ENCODE data around the gene BRPF1. TPM values are rescaled to one million over a fixed set of nuclear protein-coding genes. Genes with fewer than 3 reads are reported as not detected.

Gene BRPF1, protein sequence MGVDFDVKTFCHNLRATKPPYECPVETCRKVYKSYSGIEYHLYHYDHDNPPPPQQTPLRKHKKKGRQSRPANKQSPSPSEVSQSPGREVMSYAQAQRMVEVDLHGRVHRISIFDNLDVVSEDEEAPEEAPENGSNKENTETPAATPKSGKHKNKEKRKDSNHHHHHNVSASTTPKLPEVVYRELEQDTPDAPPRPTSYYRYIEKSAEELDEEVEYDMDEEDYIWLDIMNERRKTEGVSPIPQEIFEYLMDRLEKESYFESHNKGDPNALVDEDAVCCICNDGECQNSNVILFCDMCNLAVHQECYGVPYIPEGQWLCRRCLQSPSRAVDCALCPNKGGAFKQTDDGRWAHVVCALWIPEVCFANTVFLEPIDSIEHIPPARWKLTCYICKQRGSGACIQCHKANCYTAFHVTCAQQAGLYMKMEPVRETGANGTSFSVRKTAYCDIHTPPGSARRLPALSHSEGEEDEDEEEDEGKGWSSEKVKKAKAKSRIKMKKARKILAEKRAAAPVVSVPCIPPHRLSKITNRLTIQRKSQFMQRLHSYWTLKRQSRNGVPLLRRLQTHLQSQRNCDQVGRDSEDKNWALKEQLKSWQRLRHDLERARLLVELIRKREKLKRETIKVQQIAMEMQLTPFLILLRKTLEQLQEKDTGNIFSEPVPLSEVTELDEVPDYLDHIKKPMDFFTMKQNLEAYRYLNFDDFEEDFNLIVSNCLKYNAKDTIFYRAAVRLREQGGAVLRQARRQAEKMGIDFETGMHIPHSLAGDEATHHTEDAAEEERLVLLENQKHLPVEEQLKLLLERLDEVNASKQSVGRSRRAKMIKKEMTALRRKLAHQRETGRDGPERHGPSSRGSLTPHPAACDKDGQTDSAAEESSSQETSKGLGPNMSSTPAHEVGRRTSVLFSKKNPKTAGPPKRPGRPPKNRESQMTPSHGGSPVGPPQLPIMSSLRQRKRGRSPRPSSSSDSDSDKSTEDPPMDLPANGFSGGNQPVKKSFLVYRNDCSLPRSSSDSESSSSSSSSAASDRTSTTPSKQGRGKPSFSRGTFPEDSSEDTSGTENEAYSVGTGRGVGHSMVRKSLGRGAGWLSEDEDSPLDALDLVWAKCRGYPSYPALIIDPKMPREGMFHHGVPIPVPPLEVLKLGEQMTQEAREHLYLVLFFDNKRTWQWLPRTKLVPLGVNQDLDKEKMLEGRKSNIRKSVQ (N-terminal part only)
- polyA plus RNA-seq = 1 to 10 TPM; 6.1 to 8.9 TPM

DNA sequence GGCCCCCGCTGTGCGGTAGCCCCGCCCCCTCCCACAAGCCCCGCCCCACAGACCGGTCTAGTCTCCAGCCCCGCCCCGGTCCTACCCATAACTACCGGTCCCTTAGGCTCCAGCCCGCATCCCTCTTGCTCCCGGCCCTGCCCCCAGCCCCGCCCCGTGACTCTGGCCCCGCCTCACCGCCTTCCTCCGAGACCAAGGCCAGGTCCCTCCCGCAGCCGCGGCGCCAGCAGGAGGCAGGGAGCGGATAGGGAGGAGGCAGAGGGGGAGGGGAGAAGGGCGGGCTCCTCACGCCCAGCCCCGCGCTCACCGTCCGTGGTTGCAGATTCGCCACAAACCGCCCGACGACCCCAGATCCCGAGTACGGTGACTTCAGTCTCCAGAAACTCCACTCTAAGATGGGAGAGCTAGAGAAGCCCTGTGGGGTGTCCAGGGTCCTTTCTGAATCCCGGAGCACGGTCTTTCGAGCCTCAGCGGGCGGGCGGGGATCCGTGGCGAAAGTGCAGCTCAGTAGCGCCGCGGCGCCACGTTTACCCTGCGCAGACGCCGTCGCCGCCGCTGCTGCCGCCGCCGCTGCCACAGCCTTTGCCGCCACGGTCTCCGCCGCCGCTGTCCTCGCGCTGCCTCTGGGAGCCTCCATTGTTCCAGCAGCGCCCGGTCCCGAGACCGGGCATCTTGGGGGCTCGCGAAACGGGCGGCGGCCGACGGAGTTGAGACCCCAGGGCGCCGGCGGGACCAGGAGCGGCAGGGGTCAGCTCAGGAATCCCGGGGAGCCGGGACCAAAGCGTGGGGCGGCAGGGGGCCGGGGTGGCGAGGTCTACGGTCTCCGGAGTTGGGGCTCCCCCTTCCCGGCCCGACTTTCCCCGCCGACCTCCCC lies at the start of gene BRPF1:
Gene BRPF1, plus strand, starts transcription at position 530 of the 874 bp plus-strand sequence. CDS start 2,406 bp downstream, outside the sequence.
- 0 to 1% methylated on average over 83 to 88 of the region's 88 CpGs for WGBS, 2 donors
- Histone ChIP-seq H3K9me3 (ENCODE audit: control insufficient read depth in 2 of 2, insufficient read depth in 1 of 2, low read depth in 1 of 2, low read length in 1 of 2) (no peaks in the 10 kb centered on the region), H3K27ac (ENCODE audit: low read depth in 2 of 2, low read length in 1 of 2) (peak within 1 kb of the TSS; percentile 95 to 98), H3K4me3 (ENCODE audit: low read depth in 1 of 2, low read length in 2 of 2) (peak within 1 kb of the TSS; percentile 93 to 96), H3K4me1 (ENCODE audit: control insufficient read depth in 2 of 2, insufficient read depth in 2 of 2, low read length in 1 of 2) (peaks cover 0 to 13% of the 10 kb centered on the region in 2 donors), H3K27me3 (ENCODE audit: control insufficient read depth in 1 of 2, insufficient read depth in 2 of 2, low read length in 2 of 2) (no peaks in the 10 kb centered on the region), H3K36me3 (ENCODE audit: control insufficient read depth in 2 of 2, insufficient read depth in 2 of 2, low read length in 1 of 2) (peaks cover 4 to 5% of the 10 kb centered on the region in 2 donors)

DNA sequence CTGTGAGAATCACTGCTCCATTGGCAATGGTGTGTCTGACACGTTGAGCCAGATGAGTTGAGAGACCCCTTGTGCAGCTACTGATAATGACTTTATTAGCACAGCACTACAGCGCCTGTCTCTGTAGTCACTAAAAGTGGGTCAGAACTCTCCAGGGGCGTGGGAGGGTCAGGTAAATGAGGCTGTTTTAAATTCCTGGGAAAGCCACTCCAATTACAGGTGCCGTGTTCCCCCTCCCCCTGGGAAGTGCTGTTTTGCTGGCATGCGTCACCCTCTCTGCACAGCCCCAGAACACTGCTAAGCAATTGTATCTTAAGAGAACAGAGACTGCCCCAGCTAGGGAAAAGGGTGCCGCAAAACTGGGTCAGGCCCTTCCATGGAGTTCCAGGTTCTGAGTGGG lies 49.4 kb upstream of the BRPF1 start:
- WGBS, 2 donors = 78 to 93% methylated on average over 6 of the region's 6 CpGs
- H3K9me3 ChIP-seq (ENCODE audit: control insufficient read depth in 2 of 2, insufficient read depth in 1 of 2, low read depth in 1 of 2, low read length in 1 of 2) = no peaks in the 10 kb centered on the region

DNA sequence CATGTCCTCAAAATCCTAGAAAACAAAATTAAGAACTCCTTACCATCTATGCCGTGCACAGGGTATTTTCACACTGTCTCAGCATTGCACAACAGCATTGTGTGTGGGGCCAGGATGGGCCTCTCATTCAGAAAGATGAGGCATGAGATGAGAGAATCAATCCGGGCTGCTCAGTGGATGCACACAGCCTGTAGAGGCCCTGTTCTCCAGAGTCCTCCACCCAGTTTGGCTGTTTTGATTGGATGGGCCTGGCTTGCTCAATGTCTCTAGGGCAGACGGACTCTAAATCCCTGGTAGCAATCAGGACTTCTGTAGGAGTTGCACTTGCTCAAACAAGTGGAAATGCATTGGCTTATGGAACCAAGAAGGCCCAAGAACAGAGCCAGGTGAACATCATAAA lies 48.1 kb upstream of the BRPF1 start:
- Histone ChIP-seq H3K27me3 (ENCODE audit: control insufficient read depth in 1 of 2, insufficient read depth in 2 of 2, low read length in 2 of 2) (no peaks in the 10 kb centered on the region), H3K36me3 (ENCODE audit: control insufficient read depth in 2 of 2, insufficient read depth in 2 of 2, low read length in 1 of 2) (peaks cover 67 to 74% of the 10 kb centered on the region in 2 donors), H3K4me3 (ENCODE audit: low read depth in 1 of 2, low read length in 2 of 2) (no peak overlapping the region), H3K9me3 (ENCODE audit: control insufficient read depth in 2 of 2, insufficient read depth in 1 of 2, low read depth in 1 of 2, low read length in 1 of 2) (no peaks in the 10 kb centered on the region), H3K4me1 (ENCODE audit: control insufficient read depth in 2 of 2, insufficient read depth in 2 of 2, low read length in 1 of 2) (no peaks in the 10 kb centered on the region), H3K27ac (ENCODE audit: low read depth in 2 of 2, low read length in 1 of 2) (no peak overlapping the region)
- WGBS, 2 donors = 91 to 95% methylated on average over 3 of the region's 3 CpGs

More for the DNA sequence above, 49.4 kb upstream of the BRPF1 start:
- Histone ChIP-seq H3K4me3 (ENCODE audit: low read depth in 1 of 2, low read length in 2 of 2) (no peak overlapping the region), H3K4me1 (ENCODE audit: control insufficient read depth in 2 of 2, insufficient read depth in 2 of 2, low read length in 1 of 2) (no peaks in the 10 kb centered on the region), H3K27me3 (ENCODE audit: control insufficient read depth in 1 of 2, insufficient read depth in 2 of 2, low read length in 2 of 2) (no peaks in the 10 kb centered on the region), H3K27ac (ENCODE audit: low read depth in 2 of 2, low read length in 1 of 2) (no peak overlapping the region), H3K36me3 (ENCODE audit: control insufficient read depth in 2 of 2, insufficient read depth in 2 of 2, low read length in 1 of 2) (peaks cover 62 to 72% of the 10 kb centered on the region in 2 donors)

DNA sequence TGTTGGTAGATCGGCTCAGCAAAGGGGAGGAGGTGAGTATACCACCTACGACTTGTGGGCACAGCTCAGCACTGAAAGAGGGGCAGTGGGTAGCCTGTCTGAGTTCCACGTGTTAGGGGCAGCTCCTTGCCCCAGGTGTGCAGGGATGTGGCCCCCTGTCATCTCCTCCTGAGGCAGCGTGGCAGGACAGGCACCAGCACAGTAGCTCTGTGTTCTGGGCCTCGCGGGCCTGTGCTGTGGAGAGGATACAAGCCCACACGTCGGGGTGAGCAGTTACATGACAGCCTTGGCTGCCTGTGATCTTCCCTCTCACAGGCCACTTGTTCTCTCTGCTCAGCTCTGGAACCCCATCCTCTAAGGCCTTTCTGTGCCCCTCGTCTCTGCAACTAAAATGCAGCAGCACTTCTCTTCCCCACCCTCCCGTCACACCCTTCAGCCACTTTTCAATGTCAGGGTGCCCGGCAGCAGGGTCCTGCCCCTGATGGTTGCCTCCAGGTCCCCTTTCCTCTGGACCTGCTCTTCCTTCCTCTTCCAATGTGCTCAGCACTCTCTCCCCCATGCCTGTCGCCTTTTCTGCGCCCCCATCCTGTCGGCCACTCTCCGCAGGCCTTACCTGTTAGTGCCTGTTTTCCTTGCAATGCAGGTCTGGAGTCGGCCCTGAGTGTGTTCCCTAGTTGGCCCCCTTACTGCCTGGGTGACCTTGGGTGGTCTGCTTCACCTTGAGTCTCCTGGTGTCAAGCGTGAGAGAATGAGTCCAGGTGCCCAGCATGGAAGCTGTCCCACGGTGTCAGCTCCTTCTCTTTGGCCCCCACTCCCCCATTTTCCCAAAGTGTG lies 46.1 kb upstream of the BRPF1 start:
- WGBS, 2 donors = 93 to 96% methylated on average over 18 of the region's 18 CpGs

DNA sequence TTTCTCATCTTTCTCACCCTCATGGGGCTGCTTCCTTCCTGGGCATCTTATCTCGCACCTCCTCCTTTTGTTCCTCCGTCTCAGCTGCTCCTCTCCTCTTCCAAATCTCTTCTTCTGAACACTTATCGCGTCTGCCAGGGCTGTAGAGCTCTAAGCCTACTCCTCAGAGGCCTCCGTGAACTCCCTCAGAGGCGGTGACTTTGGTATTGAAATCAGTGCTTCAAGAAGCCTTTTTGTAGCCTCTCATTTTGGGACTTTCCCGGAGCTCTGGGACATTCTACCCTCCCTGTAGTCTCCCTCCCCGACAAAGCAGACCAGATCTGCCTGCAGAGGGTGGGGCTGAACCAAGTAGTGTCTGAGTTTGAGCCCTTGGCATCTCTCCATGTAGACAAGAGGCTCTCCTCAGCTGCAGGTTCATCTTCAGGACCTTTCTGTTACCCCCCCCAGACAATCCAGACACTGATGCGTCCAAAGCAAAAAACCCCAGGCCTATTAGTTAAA lies 45.4 kb upstream of the BRPF1 start:
- Histone ChIP-seq H3K4me1 (ENCODE audit: control insufficient read depth in 2 of 2, insufficient read depth in 2 of 2, low read length in 1 of 2) (no peaks in the 10 kb centered on the region), H3K36me3 (ENCODE audit: control insufficient read depth in 2 of 2, insufficient read depth in 2 of 2, low read length in 1 of 2) (peaks cover 64 to 70% of the 10 kb centered on the region in 2 donors), H3K27ac (ENCODE audit: low read depth in 2 of 2, low read length in 1 of 2) (no peak overlapping the region), H3K9me3 (ENCODE audit: control insufficient read depth in 2 of 2, insufficient read depth in 1 of 2, low read depth in 1 of 2, low read length in 1 of 2) (no peaks in the 10 kb centered on the region), H3K4me3 (ENCODE audit: low read depth in 1 of 2, low read length in 2 of 2) (no peak overlapping the region), H3K27me3 (ENCODE audit: control insufficient read depth in 1 of 2, insufficient read depth in 2 of 2, low read length in 2 of 2) (no peaks in the 10 kb centered on the region)
- 92% methylated on average over 9 of the region's 9 CpGs for WGBS, 2 donors

More for the DNA sequence above, 46.1 kb upstream of the BRPF1 start:
- Histone ChIP-seq H3K27me3 (ENCODE audit: control insufficient read depth in 1 of 2, insufficient read depth in 2 of 2, low read length in 2 of 2) (no peaks in the 10 kb centered on the region), H3K9me3 (ENCODE audit: control insufficient read depth in 2 of 2, insufficient read depth in 1 of 2, low read depth in 1 of 2, low read length in 1 of 2) (no peaks in the 10 kb centered on the region), H3K27ac (ENCODE audit: low read depth in 2 of 2, low read length in 1 of 2) (no peak overlapping the region), H3K4me3 (ENCODE audit: low read depth in 1 of 2, low read length in 2 of 2) (no peak overlapping the region), H3K4me1 (ENCODE audit: control insufficient read depth in 2 of 2, insufficient read depth in 2 of 2, low read length in 1 of 2) (no peaks in the 10 kb centered on the region), H3K36me3 (ENCODE audit: control insufficient read depth in 2 of 2, insufficient read depth in 2 of 2, low read length in 1 of 2) (peaks cover 63 to 71% of the 10 kb centered on the region in 2 donors)

DNA sequence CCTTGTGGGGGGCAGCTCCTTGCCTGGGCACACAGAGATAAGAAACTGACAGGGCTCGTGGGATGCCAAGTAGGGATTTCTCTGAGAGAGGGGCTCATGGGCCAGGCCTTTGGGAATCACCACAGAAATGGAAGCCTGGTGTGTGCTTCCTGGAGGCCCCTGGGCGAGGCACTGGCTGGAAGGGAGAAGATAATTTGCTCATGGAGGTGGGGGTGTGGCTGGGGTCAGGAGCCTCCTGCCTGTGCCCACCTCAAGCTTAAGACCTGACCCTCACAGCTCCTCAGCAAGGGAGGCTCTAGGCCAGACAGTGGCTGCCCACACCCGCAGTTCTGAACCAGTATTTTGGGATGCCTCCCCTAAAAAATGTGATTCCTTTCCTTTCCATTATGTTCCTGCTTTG lies 44.8 kb upstream of the BRPF1 start:
- Histone ChIP-seq H3K27me3 (ENCODE audit: control insufficient read depth in 1 of 2, insufficient read depth in 2 of 2, low read length in 2 of 2) (no peaks in the 10 kb centered on the region), H3K4me3 (ENCODE audit: low read depth in 1 of 2, low read length in 2 of 2) (no peak overlapping the region), H3K9me3 (ENCODE audit: control insufficient read depth in 2 of 2, insufficient read depth in 1 of 2, low read depth in 1 of 2, low read length in 1 of 2) (no peaks in the 10 kb centered on the region), H3K36me3 (ENCODE audit: control insufficient read depth in 2 of 2, insufficient read depth in 2 of 2, low read length in 1 of 2) (peaks cover 59 to 73% of the 10 kb centered on the region in 2 donors), H3K27ac (ENCODE audit: low read depth in 2 of 2, low read length in 1 of 2) (no peak overlapping the region), H3K4me1 (ENCODE audit: control insufficient read depth in 2 of 2, insufficient read depth in 2 of 2, low read length in 1 of 2) (no peaks in the 10 kb centered on the region)
- 93 to 98% methylated on average over 3 of the region's 3 CpGs for WGBS, 2 donors

DNA sequence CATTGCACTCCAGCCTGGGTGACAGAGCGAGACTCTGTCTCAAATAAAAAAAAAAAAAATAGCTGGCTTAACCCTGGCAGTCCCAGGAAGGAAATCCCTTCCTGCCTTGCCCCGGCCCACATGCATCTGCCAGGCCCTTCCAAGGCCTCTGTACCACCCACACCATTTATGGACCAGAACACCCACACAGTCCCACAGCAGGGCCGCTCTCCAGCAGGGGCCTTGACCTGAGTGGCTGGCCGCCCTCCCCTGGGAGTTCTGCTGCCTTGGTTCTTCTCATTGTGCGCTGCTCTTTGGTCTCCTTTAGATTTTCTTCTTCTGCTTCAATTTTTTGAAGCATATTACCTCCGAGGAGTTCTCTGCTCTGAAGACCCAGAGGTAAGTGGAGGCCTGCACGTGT lies 44.0 kb upstream of the BRPF1 start:
- Histone ChIP-seq H3K36me3 (ENCODE audit: control insufficient read depth in 2 of 2, insufficient read depth in 2 of 2, low read length in 1 of 2) (peaks cover 60 to 73% of the 10 kb centered on the region in 2 donors), H3K4me3 (ENCODE audit: low read depth in 1 of 2, low read length in 2 of 2) (no peak overlapping the region), H3K9me3 (ENCODE audit: control insufficient read depth in 2 of 2, insufficient read depth in 1 of 2, low read depth in 1 of 2, low read length in 1 of 2) (no peaks in the 10 kb centered on the region), H3K27ac (ENCODE audit: low read depth in 2 of 2, low read length in 1 of 2) (no peak overlapping the region), H3K27me3 (ENCODE audit: control insufficient read depth in 1 of 2, insufficient read depth in 2 of 2, low read length in 2 of 2) (no peaks in the 10 kb centered on the region), H3K4me1 (ENCODE audit: control insufficient read depth in 2 of 2, insufficient read depth in 2 of 2, low read length in 1 of 2) (no peaks in the 10 kb centered on the region)
- WGBS, 2 donors = 90 to 95% methylated on average over 7 of the region's 7 CpGs

DNA sequence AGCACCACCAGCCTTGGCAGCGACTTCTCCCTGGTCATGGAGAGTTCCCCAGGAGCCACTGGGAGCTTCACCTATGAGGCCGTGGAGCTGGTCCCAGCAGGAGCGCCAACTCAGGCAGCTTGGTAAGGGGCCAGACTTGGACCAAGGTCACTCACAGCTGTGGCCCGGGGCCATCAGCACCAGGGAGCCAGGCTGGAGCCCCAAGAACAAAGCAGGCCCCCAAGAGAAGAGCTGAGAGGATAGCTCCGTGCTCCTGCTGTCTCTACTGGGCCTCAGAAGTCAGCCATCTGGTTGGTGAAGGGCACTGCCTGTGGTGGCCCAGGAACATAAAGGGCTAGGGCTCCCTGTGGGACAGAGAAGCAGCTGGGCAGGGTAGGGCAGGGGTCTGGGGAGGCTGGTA lies 42.6 kb upstream of the BRPF1 start:
- Histone ChIP-seq H3K36me3 (ENCODE audit: control insufficient read depth in 2 of 2, insufficient read depth in 2 of 2, low read length in 1 of 2) (peaks cover 61 to 73% of the 10 kb centered on the region in 2 donors), H3K27me3 (ENCODE audit: control insufficient read depth in 1 of 2, insufficient read depth in 2 of 2, low read length in 2 of 2) (no peaks in the 10 kb centered on the region), H3K9me3 (ENCODE audit: control insufficient read depth in 2 of 2, insufficient read depth in 1 of 2, low read depth in 1 of 2, low read length in 1 of 2) (no peaks in the 10 kb centered on the region), H3K4me1 (ENCODE audit: control insufficient read depth in 2 of 2, insufficient read depth in 2 of 2, low read length in 1 of 2) (no peaks in the 10 kb centered on the region), H3K27ac (ENCODE audit: low read depth in 2 of 2, low read length in 1 of 2) (no peak overlapping the region), H3K4me3 (ENCODE audit: low read depth in 1 of 2, low read length in 2 of 2) (no peak overlapping the region)
- WGBS, 2 donors = 93 to 97% methylated on average over 5 of the region's 5 CpGs
